BLaER1 (cell line): ENCODE measurements around the gene TMEM131L.
A peak's percentile ranks its signal among the peaks of the same experiment; 100 is the strongest.
"Not testable (repeated sequence)": the region's sequence is repeated elsewhere in the genome, so short reads cannot be mapped to it uniquely, and the experiment has no call there.

Experiments used
- H3K27ac ChIP-seq: shearing (Covaris generic); formaldehyde crosslinking; 2 replicates; pipeline ENCODE4 v1.8.1; 2022
- H3K27me3 ChIP-seq: shearing (Covaris generic); formaldehyde crosslinking; 2 replicates; pipeline ENCODE4 v1.8.1; 2022
- H3K36me3 ChIP-seq: shearing (Covaris generic); formaldehyde crosslinking; 2 replicates; pipeline ENCODE4 v1.8.1; 2022
- H3K4me1 ChIP-seq: shearing (Covaris generic); formaldehyde crosslinking; 2 replicates; pipeline ENCODE4 v1.8.1; 2022
- H3K4me2 ChIP-seq: shearing (Covaris generic); formaldehyde crosslinking; 2 replicates; pipeline ENCODE4 v1.8.1; 2022
- H3K4me3 ChIP-seq: shearing (Covaris generic); formaldehyde crosslinking; 2 replicates; pipeline ENCODE4 v1.8.1; 2022
- H3K9ac ChIP-seq: shearing (Covaris generic); formaldehyde crosslinking; 2 replicates; pipeline ENCODE4 v1.8.1; 2022
- H3K9me3 ChIP-seq: shearing (Covaris generic); formaldehyde crosslinking; 2 replicates; pipeline ENCODE4 v1.8.1; 2022
- H4K20me1 ChIP-seq: shearing (Covaris generic); formaldehyde crosslinking; 2 replicates; pipeline ENCODE4 v1.8.1; 2022
- Cebpa-rat ChIP-seq: shearing (Covaris generic); IDR thresholded peaks from 2 replicates; pipeline ENCODE4 v1.8.1; 2022

TMEM131L gene

GRCh38 chr4:153447175-153447905 is 18.8 kb upstream of the TMEM131L start:
- H3K4me2 ChIP-seq = peak overlapping the region; percentile 47

GRCh38 chr4:153448003-153448731 is 18.0 kb upstream of the TMEM131L start:
- Histone ChIP-seq H3K36me3 (no peaks in the 10 kb centered on the region), H3K4me3 (no peak overlapping the region), H3K9ac (no peak overlapping the region), H3K27me3 (no peaks in the 10 kb centered on the region), H3K9me3 (no peaks in the 10 kb centered on the region), H3K27ac (no peak overlapping the region), H3K4me1 (peaks cover 42% of the 10 kb centered on the region), H3K4me2 (peak overlapping the region; percentile 47), H4K20me1 (no peaks in the 10 kb centered on the region)
- TF ChIP-seq Cebpa-rat = no peak

More at GRCh38 chr4:153447175-153447905, 18.8 kb upstream of the TMEM131L start:
- no peak overlapping the region for H3K27ac ChIP-seq
- peaks cover 48% of the 10 kb centered on the region for H3K4me1 ChIP-seq
- H3K9ac ChIP-seq = no peak overlapping the region
- H3K9me3 ChIP-seq = no peaks in the 10 kb centered on the region
- TF ChIP-seq Cebpa-rat = no peak
- H3K27me3 ChIP-seq = no peaks in the 10 kb centered on the region
- no peaks in the 10 kb centered on the region for H4K20me1 ChIP-seq
- no peak overlapping the region for H3K4me3 ChIP-seq
- H3K36me3 ChIP-seq = no peaks in the 10 kb centered on the region

- no peaks in the 10 kb centered on the region for H3K9me3 ChIP-seq
- H4K20me1 ChIP-seq = no peaks in the 10 kb centered on the region
- no peaks in the 10 kb centered on the region for H3K27me3 ChIP-seq
- H3K4me2 ChIP-seq = no peak overlapping the region
- H3K36me3 ChIP-seq = no peaks in the 10 kb centered on the region
- H3K9ac ChIP-seq = no peak overlapping the region
- no peak for TF ChIP-seq Cebpa-rat
- H3K27ac ChIP-seq = 0 out of 2 replicates have a peak overlapping the region, but pooled peaks have one; percentile 39
- H3K4me1 ChIP-seq = peaks cover 33% of the 10 kb centered on the region
- no peak overlapping the region for H3K4me3 ChIP-seq
Observed at GRCh38 chr4:153449338-153449737, 16.8 kb upstream of the TMEM131L start.

- peaks cover 33% of the 10 kb centered on the region for H3K4me1 ChIP-seq
- TF ChIP-seq Cebpa-rat = no peak
- peak overlapping the region; percentile 69 for H3K4me2 ChIP-seq
- H3K27me3 ChIP-seq = no peaks in the 10 kb centered on the region
- H3K4me3 ChIP-seq = no peak overlapping the region
- H3K36me3 ChIP-seq = no peaks in the 10 kb centered on the region
- no peaks in the 10 kb centered on the region for H3K9me3 ChIP-seq
- H3K27ac ChIP-seq = peak overlapping the region; percentile 39; the same call in 1 of the 2 replicates
- H3K9ac ChIP-seq = no peak overlapping the region
- no peaks in the 10 kb centered on the region for H4K20me1 ChIP-seq
Observed at GRCh38 chr4:153450544-153450917, 15.6 kb upstream of the TMEM131L start.

- not testable (repeated sequence) for H3K27me3 ChIP-seq, H3K9ac ChIP-seq, H3K9me3 ChIP-seq, H3K36me3 ChIP-seq, H3K4me2 ChIP-seq, H3K27ac ChIP-seq, H3K4me3 ChIP-seq, H4K20me1 ChIP-seq
- peaks cover 33% of the 10 kb centered on the region for H3K4me1 ChIP-seq
Observed at GRCh38 chr4:153451145-153451544, 15.0 kb upstream of the TMEM131L start.

GRCh38 chr4:153451911-153452657 is 14.1 kb upstream of the TMEM131L start:
- Histone ChIP-seq H3K27ac (no peak overlapping the region), H3K4me1 (peaks cover 33% of the 10 kb centered on the region), H3K4me3 (no peak overlapping the region), H3K27me3 (no peaks in the 10 kb centered on the region), H3K4me2 (no peak overlapping the region), H3K9me3 (no peaks in the 10 kb centered on the region), H3K9ac (no peak overlapping the region), H3K36me3 (no peaks in the 10 kb centered on the region), H4K20me1 (no peaks in the 10 kb centered on the region)
- TF ChIP-seq Cebpa-rat = no peak

- no peaks in the 10 kb centered on the region for H4K20me1 ChIP-seq
- H3K36me3 ChIP-seq = no peaks in the 10 kb centered on the region
- no peaks in the 10 kb centered on the region for H3K27me3 ChIP-seq
- no peaks in the 10 kb centered on the region for H3K9me3 ChIP-seq
- H3K9ac ChIP-seq = no peak overlapping the region
- H3K4me2 ChIP-seq = no peak overlapping the region
- no peak overlapping the region for H3K27ac ChIP-seq
- peaks cover 26% of the 10 kb centered on the region for H3K4me1 ChIP-seq
- H3K4me3 ChIP-seq = no peak overlapping the region
- TF ChIP-seq Cebpa-rat = no peak
Observed at GRCh38 chr4:153452658-153453378, 13.3 kb upstream of the TMEM131L start.

- H3K27ac ChIP-seq = no peak overlapping the region
Observed at GRCh38 chr4:153453402-153453801, 12.8 kb upstream of the TMEM131L start.

GRCh38 chr4:153458969-153459368 is 7.2 kb upstream of the TMEM131L start:
- no peak overlapping the region for H3K27ac ChIP-seq
- H3K4me2 ChIP-seq = no peak overlapping the region
- no peaks in the 10 kb centered on the region for H3K36me3 ChIP-seq
- H4K20me1 ChIP-seq = no peaks in the 10 kb centered on the region
- no peak for TF ChIP-seq Cebpa-rat
- H3K4me3 ChIP-seq = no peak overlapping the region
- no peaks in the 10 kb centered on the region; the same call in 1 of the 2 replicates for H3K9me3 ChIP-seq
- peaks cover 8% of the 10 kb centered on the region for H3K4me1 ChIP-seq
- H3K27me3 ChIP-seq = no peaks in the 10 kb centered on the region
- no peak overlapping the region for H3K9ac ChIP-seq

More at GRCh38 chr4:153453402-153453801, 12.8 kb upstream of the TMEM131L start:
- H3K4me3 ChIP-seq = no peak overlapping the region
- H4K20me1 ChIP-seq = no peaks in the 10 kb centered on the region
- H3K36me3 ChIP-seq = no peaks in the 10 kb centered on the region
- H3K4me2 ChIP-seq = no peak overlapping the region
- no peak overlapping the region for H3K9ac ChIP-seq
- 0 out of 2 replicates have a peak, but pooled peaks have one; percentile 11 for TF ChIP-seq Cebpa-rat
- no peaks in the 10 kb centered on the region for H3K9me3 ChIP-seq
- peaks cover 20% of the 10 kb centered on the region for H3K4me1 ChIP-seq
- no peaks in the 10 kb centered on the region for H3K27me3 ChIP-seq

GRCh38 chr4:153461549-153461948 is 4.6 kb upstream of the TMEM131L start:
- not testable (repeated sequence) for H3K4me2 ChIP-seq, H3K36me3 ChIP-seq, H3K4me3 ChIP-seq, H4K20me1 ChIP-seq, H3K9me3 ChIP-seq, H3K9ac ChIP-seq, H3K27me3 ChIP-seq, H3K27ac ChIP-seq
- peaks cover 25% of the 10 kb centered on the region for H3K4me1 ChIP-seq
